ENCODE measurements around the gene CFHR3. TPM values are rescaled to one million over a fixed set of nuclear protein-coding genes. Genes with fewer than 3 reads are reported as not detected.
"Not testable (repeated sequence)": the region's sequence is repeated elsewhere in the genome, so short reads cannot be mapped to it uniquely, and the experiment has no call there.

Gene CFHR3
- total and polyA plus RNA-seq, 4 donors = 0.66 to 1.6 (median 1.2) TPM; not detected in 1

DNA sequence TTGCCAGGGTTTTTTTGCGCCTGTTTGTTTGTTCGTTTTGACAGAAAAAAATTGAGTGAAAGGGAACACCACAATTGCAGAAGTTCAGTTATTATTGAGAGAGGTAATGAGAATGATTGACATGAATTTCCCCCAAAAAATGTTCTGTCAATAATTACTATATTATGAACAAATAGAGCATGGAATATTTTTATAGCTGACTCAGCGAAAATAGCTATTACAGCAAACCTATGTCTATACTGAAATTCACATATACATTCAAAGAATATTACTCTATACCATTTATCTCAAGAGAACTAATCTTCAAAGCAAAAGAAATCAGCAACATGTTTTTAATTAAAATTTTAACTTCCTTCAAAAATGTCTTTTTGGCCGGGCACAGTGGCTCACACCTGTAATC is 4.8 kb upstream of the CFHR3 start:
- 88 to 91% methylated on average over 4 of the region's 4 CpGs for WGBS, 2 donors
- ATAC-seq (ENCODE audit: low FRiP score); H3K27ac ChIP-seq (ENCODE audit: low read depth in 1 of 2, low read length in 2 of 2); H3K36me3 ChIP-seq (ENCODE audit: control insufficient read depth in 1 of 2, insufficient read depth in 2 of 2, low read length in 1 of 2); DNase-seq; H3K9me3 ChIP-seq (ENCODE audit: control insufficient read depth, low read length); H3K4me1 ChIP-seq (ENCODE audit: control insufficient read depth in 1 of 2, insufficient read depth in 2 of 2, low read length in 2 of 2); H3K27me3 ChIP-seq (ENCODE audit: control insufficient read depth in 1 of 2, insufficient read depth in 2 of 2, low read length in 1 of 2); H3K4me3 ChIP-seq (ENCODE audit: low read length in 2 of 2); intact Hi-C loops (cut with DNase I): not testable (repeated sequence)

DNA sequence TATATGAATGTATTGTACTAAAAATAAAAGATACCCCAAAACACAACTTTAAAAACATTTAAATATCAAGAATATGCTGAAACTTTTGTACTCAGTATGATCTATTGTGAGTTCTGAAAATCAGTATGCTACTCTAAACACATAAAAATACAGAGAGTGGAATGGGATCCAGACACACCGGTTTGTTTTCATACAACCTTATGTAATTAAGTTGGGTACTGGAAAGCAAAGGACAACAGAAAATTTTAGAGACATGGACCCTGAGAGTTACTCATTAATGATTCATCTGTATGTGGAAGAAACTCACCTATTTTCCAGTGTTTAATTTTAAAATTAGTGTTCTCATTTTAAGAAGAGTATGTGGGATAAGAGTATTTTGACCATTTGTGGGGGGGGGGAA is 927 bp upstream of the CFHR3 start:
- Histone ChIP-seq H3K9me3 (ENCODE audit: control insufficient read depth, low read length) (no peaks in the 10 kb centered on the region), H3K4me3 (ENCODE audit: low read length in 2 of 2) (no peak overlapping the region), H3K4me1 (ENCODE audit: control insufficient read depth in 1 of 2, insufficient read depth in 2 of 2, low read length in 2 of 2) (no peaks in the 10 kb centered on the region), H3K27me3 (ENCODE audit: control insufficient read depth in 1 of 2, insufficient read depth in 2 of 2, low read length in 1 of 2) (no peaks in the 10 kb centered on the region), H3K27ac (ENCODE audit: low read depth in 1 of 2, low read length in 2 of 2) (no peak overlapping the region), H3K36me3 (ENCODE audit: control insufficient read depth in 1 of 2, insufficient read depth in 2 of 2, low read length in 1 of 2) (no peaks in the 10 kb centered on the region)
- no peak for ATAC-seq (ENCODE audit: low FRiP score)
- DNase-seq = no peak
- intact Hi-C loops (cut with DNase I) = no loop called here
- WGBS, 2 donors = 88 to 93% methylated on average over 1 of the region's 1 CpG

DNA sequence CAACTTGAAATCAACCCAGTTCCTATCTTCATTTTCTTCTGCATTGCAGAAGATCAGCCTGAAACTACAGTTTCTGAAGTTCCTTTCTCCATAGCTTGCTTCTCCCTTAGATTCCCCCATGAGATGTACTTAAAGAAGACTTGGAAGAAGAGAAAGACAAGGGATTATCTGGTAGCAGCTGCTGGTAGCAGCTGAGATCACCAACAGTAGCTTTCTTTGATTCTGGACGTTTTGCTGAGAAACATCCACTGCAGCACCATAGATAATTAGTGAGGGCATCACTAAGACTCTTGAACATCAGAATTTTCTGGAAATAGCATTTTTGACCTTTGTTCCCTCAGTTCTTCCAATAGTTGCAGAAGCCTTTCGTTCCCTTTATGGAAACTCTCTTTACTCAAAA is 465 bp upstream of the CFHR3 start:
- Histone ChIP-seq H3K27ac (ENCODE audit: low read depth in 1 of 2, low read length in 2 of 2) (no peak overlapping the region), H3K9me3 (ENCODE audit: control insufficient read depth, low read length) (no peaks in the 10 kb centered on the region), H3K27me3 (ENCODE audit: control insufficient read depth in 1 of 2, insufficient read depth in 2 of 2, low read length in 1 of 2) (no peaks in the 10 kb centered on the region), H3K4me3 (ENCODE audit: low read length in 2 of 2) (no peak overlapping the region), H3K4me1 (ENCODE audit: control insufficient read depth in 1 of 2, insufficient read depth in 2 of 2, low read length in 2 of 2) (no peaks in the 10 kb centered on the region), H3K36me3 (ENCODE audit: control insufficient read depth in 1 of 2, insufficient read depth in 2 of 2, low read length in 1 of 2) (no peaks in the 10 kb centered on the region)
- intact Hi-C loops (cut with DNase I) = no loop called here
- DNase-seq (no peak), ATAC-seq (ENCODE audit: low FRiP score) (no peak)
- WGBS, 2 donors = 51 to 61% methylated on average over 2 of the region's 2 CpGs

DNA sequence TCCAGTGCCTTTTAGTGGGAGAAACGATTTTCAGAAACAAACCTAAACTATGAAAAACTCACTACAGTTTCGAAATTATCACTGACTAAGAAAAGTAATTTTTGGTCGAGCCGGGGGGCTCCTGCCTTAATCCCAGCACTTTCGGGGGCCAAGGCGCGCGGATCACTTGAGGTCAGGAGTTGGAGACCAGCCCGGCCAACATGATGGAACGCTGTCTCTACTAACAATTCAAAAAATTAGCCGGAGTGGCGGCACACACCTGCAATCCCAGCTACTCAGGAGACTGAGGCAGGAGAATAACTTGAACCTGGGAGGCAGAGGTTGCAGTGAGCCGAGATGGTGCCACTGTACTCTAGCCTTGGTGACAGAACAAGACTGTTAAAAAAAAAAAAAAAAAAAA is 3.0 kb downstream of the CFHR3 start:
- DNase-seq (no peak), ATAC-seq (ENCODE audit: low FRiP score) (no peak)
- no peak overlapping the region for H3K4me3 ChIP-seq (ENCODE audit: low read length in 2 of 2)
- no peaks in the 10 kb centered on the region for H3K4me1 ChIP-seq (ENCODE audit: control insufficient read depth in 1 of 2, insufficient read depth in 2 of 2, low read length in 2 of 2)
- intact Hi-C loops (cut with DNase I) = no loop called here
- WGBS, 2 donors = 89 to 90% methylated on average over 13 of the region's 13 CpGs
- H3K27ac ChIP-seq (ENCODE audit: low read depth in 1 of 2, low read length in 2 of 2) = no peak overlapping the region
- no peaks in the 10 kb centered on the region for H3K9me3 ChIP-seq (ENCODE audit: control insufficient read depth, low read length)
- H3K27me3 ChIP-seq (ENCODE audit: control insufficient read depth in 1 of 2, insufficient read depth in 2 of 2, low read length in 1 of 2) = no peaks in the 10 kb centered on the region
- no peaks in the 10 kb centered on the region for H3K36me3 ChIP-seq (ENCODE audit: control insufficient read depth in 1 of 2, insufficient read depth in 2 of 2, low read length in 1 of 2)

DNA sequence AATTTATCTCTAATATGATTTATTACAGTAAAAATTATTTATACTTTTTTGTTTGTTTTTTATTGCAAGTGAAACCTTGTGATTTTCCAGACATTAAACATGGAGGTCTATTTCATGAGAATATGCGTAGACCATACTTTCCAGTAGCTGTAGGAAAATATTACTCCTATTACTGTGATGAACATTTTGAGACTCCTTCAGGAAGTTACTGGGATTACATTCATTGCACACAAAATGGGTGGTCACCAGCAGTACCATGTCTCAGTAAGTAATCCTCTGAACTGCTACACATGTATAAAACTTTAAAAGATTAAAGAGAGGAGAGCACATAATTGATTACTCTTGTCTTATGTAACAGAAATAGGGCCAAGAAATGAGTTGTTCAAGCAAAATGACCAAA is 4.5 kb downstream of the CFHR3 start:
- Histone ChIP-seq H3K27ac (ENCODE audit: low read depth in 1 of 2, low read length in 2 of 2) (no peak overlapping the region), H3K36me3 (ENCODE audit: control insufficient read depth in 1 of 2, insufficient read depth in 2 of 2, low read length in 1 of 2) (no peaks in the 10 kb centered on the region), H3K4me1 (ENCODE audit: control insufficient read depth in 1 of 2, insufficient read depth in 2 of 2, low read length in 2 of 2) (no peaks in the 10 kb centered on the region), H3K4me3 (ENCODE audit: low read length in 2 of 2) (no peak overlapping the region), H3K9me3 (ENCODE audit: control insufficient read depth, low read length) (no peaks in the 10 kb centered on the region), H3K27me3 (ENCODE audit: control insufficient read depth in 1 of 2, insufficient read depth in 2 of 2, low read length in 1 of 2) (no peaks in the 10 kb centered on the region)
- 76 to 77% methylated on average over 1 of the region's 1 CpG for WGBS, 2 donors
- ATAC-seq (ENCODE audit: low FRiP score) (no peak), DNase-seq (no peak)
- intact Hi-C loops (cut with DNase I) = no loop called here

DNA sequence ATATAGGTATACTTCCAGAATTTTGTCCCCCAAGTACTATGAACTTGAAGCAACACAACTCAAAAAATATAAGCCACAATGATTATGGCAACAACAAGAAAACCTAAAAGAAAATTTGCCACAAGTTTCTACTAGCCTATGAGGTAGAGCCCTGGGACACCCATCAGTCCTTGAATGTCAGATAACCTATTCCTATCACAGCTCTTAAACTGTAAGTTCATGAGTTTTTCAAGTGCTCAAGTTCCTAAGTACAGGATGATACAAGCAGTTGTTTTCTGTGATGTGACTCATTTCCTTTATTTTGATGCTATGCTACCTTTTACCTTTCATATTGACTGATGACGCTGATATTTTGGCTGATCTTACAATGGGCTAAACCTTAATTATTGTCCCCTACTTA is 16.6 kb downstream of the CFHR3 start:
- WGBS, 2 donors = 81 to 90% methylated on average over 1 of the region's 1 CpG
- H3K9me3 ChIP-seq (ENCODE audit: control insufficient read depth, low read length); DNase-seq; H3K4me3 ChIP-seq (ENCODE audit: low read length in 2 of 2); H3K4me1 ChIP-seq (ENCODE audit: control insufficient read depth in 1 of 2, insufficient read depth in 2 of 2, low read length in 2 of 2); H3K36me3 ChIP-seq (ENCODE audit: control insufficient read depth in 1 of 2, insufficient read depth in 2 of 2, low read length in 1 of 2); H3K27ac ChIP-seq (ENCODE audit: low read depth in 1 of 2, low read length in 2 of 2); H3K27me3 ChIP-seq (ENCODE audit: control insufficient read depth in 1 of 2, insufficient read depth in 2 of 2, low read length in 1 of 2); intact Hi-C loops (cut with DNase I); ATAC-seq (ENCODE audit: low FRiP score): not testable (repeated sequence)

DNA sequence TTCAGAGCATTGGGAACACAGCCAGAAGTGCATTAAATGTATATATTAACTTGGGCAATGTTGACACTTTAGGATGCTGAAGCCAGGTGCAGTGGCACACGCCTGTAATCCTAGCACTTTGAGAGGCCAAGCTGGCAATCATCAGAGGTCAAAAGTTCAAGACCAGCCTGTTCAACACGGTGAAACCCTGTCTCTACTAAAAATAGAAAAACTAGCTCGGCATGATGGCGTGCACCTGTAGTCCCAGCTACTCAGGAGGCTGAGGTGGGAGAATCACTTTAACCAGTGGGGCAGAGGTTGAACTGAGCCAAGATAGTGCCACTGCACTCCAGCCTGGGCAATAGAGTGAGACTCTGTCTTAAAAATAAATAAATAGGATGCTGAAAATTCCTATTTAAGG is 19.5 kb downstream of the CFHR3 start:
- H3K27me3 ChIP-seq (ENCODE audit: control insufficient read depth in 1 of 2, insufficient read depth in 2 of 2, low read length in 1 of 2); H3K4me3 ChIP-seq (ENCODE audit: low read length in 2 of 2); intact Hi-C loops (cut with DNase I); H3K36me3 ChIP-seq (ENCODE audit: control insufficient read depth in 1 of 2, insufficient read depth in 2 of 2, low read length in 1 of 2); H3K27ac ChIP-seq (ENCODE audit: low read depth in 1 of 2, low read length in 2 of 2); ATAC-seq (ENCODE audit: low FRiP score); H3K9me3 ChIP-seq (ENCODE audit: control insufficient read depth, low read length); H3K4me1 ChIP-seq (ENCODE audit: control insufficient read depth in 1 of 2, insufficient read depth in 2 of 2, low read length in 2 of 2); DNase-seq: not testable (repeated sequence)
- WGBS, 2 donors = 37 to 39% methylated on average over 4 of the region's 4 CpGs

DNA sequence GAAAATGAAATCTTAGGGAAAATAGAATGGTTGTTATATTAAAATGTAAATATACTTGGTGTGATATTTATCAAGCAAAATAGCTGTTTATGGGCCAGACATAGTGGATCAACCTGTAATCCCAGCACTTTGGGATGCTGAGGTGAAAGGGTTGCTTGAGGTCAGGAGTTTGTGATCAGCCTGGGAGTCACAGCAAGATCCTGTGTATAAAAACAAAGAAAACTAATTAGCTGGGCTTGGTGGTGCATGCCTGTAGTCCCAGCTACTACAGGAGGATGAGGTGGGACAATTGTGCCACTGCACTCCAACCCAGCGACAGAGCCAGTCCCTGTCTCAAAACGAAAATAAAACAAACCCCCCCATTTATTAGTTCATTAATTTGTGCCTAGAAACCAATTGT is 23.3 kb downstream of the CFHR3 start:
- Histone ChIP-seq H3K27me3 (ENCODE audit: control insufficient read depth in 1 of 2, insufficient read depth in 2 of 2, low read length in 1 of 2) (no peaks in the 10 kb centered on the region), H3K4me3 (ENCODE audit: low read length in 2 of 2) (no peak overlapping the region), H3K9me3 (ENCODE audit: control insufficient read depth, low read length) (no peaks in the 10 kb centered on the region), H3K27ac (ENCODE audit: low read depth in 1 of 2, low read length in 2 of 2) (no peak overlapping the region), H3K36me3 (ENCODE audit: control insufficient read depth in 1 of 2, insufficient read depth in 2 of 2, low read length in 1 of 2) (no peaks in the 10 kb centered on the region), H3K4me1 (ENCODE audit: control insufficient read depth in 1 of 2, insufficient read depth in 2 of 2, low read length in 2 of 2) (no peaks in the 10 kb centered on the region)
- intact Hi-C loops (cut with DNase I) = no loop called here
- 44 to 57% methylated on average over 2 of the region's 2 CpGs for WGBS, 2 donors
- ATAC-seq (ENCODE audit: low FRiP score) (no peak), DNase-seq (no peak)

DNA sequence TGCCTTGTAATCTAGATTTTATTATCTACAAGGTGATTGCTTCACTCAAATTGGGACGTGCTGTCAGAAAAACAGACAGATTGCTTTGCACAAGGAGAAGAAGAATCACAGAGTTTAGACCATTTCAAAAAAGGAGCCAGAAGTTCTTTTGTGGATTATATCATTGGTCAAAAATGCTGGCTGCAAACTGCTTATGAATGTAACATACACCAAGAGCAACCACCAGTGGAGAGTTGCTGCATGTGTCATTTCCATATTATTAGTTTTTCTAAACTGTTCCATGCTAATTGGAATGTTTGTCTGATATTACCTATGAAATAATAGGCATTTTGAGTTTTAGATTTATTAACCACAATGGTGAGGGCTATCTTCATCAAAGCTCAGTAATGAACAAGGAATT is 27.3 kb downstream of the CFHR3 start:
- WGBS, 2 donors = 66 to 68% methylated on average over 1 of the region's 1 CpG
- DNase-seq; intact Hi-C loops (cut with DNase I): not testable (repeated sequence)

More for the DNA sequence above, 27.3 kb downstream of the CFHR3 start:
- ATAC-seq (ENCODE audit: low FRiP score); H3K27me3 ChIP-seq (ENCODE audit: control insufficient read depth in 1 of 2, insufficient read depth in 2 of 2, low read length in 1 of 2); H3K36me3 ChIP-seq (ENCODE audit: control insufficient read depth in 1 of 2, insufficient read depth in 2 of 2, low read length in 1 of 2); H3K9me3 ChIP-seq (ENCODE audit: control insufficient read depth, low read length); H3K4me1 ChIP-seq (ENCODE audit: control insufficient read depth in 1 of 2, insufficient read depth in 2 of 2, low read length in 2 of 2); H3K4me3 ChIP-seq (ENCODE audit: low read length in 2 of 2); H3K27ac ChIP-seq (ENCODE audit: low read depth in 1 of 2, low read length in 2 of 2): not testable (repeated sequence)
